Transverse colon (tissue), 4 donors: ENCODE results near the gene HSPA4. TPM values are rescaled to one million over a fixed set of nuclear protein-coding genes. Genes with fewer than 3 reads are reported as not detected.

Source experiments
- DNase-seq: peaks from one replicate; pipeline ENCODE4 v3.0.0-alpha.2; 2019
- H3K27ac ChIP-seq, 4 donors: fragments of 200-600 bp; sonication (generic); 2 replicates each; pipeline ENCODE4 v1.5.1; 2016 to 2018; ENCODE audit warnings: inconsistent platforms in 4 of 4
- H3K27me3 ChIP-seq: fragments of 200-600 bp; sonication (generic); 2 replicates; pipeline ENCODE4 v1.5.1; 2017; ENCODE audit warnings: inconsistent platforms
- H3K36me3 ChIP-seq, 4 donors: fragments of 200-600 bp; sonication (generic); 2 replicates each; pipeline ENCODE4 v1.5.1; 2017 to 2019; ENCODE audit warnings: inconsistent platforms in 4 of 4
- H3K4me1 ChIP-seq, 4 donors: fragments of 200-600 bp; sonication (generic); 2 replicates each; pipeline ENCODE4 v1.5.1; 2017 to 2020; ENCODE audit warnings: inconsistent platforms in 4 of 4
- H3K4me3 ChIP-seq, 4 donors: fragments of 200-600 bp; sonication (generic); 1 replicate in 1 of 4; 2 replicates in 3 of 4; pipeline versions ENCODE4 v1.5.1 to v1.6.1; 2017 to 2019; ENCODE audit warnings: inconsistent platforms in 4 of 4
- H3K9me3 ChIP-seq, 2 donors: fragments of 200-600 bp; sonication (generic); 2 replicates each; pipeline ENCODE4 v1.5.1; 2017 to 2019; ENCODE audit warnings: inconsistent platforms in 2 of 2
- EP300 ChIP-seq: sonication (generic); formaldehyde crosslinking; IDR thresholded peaks from one replicate; pipeline ENCODE4 v1.6.1; 2017; ENCODE audit warnings: antibody characterized with exemption, low read depth
- POLR2A ChIP-seq: fragments of 450-650 bp; IDR thresholded peaks from one replicate; pipeline ENCODE4 v1.6.1; 2016; ENCODE audit warnings: antibody characterized with exemption, mild to moderate bottlenecking, moderate library complexity
- POLR2AphosphoS5 ChIP-seq, 3 donors: sonication (generic); formaldehyde crosslinking; IDR thresholded peaks; one replicate each; pipeline ENCODE4 v1.6.1; 2016; ENCODE audit warnings: antibody characterized with exemption in 3 of 3
- WGBS, 2 donors: methylation state at CpG; one replicate each; pipeline ENCODE4 v1.1.5; 2018; ENCODE audit warnings: low coverage in 1 of 2; 5-methylcytosine and 5-hydroxymethylcytosine counted together
- in situ Hi-C, 4 donors: fragments of 200-750 bp; cut with MboI; loops; one replicate each; pipeline versions ENCODE4 v1.15.0 to v1.15.1; 2017; ENCODE audit warnings: low sequenced_read_pairs in 3 of 4, low pct_ligation_motif_present in 1 of 4, low pct_unique_long_range_greater_than_20kb in 1 of 4
- intact Hi-C: fragments of 100-400 bp; cut with DNase I; formaldehyde crosslinking; loops from one replicate; pipeline ENCODE4 v1.15.1; 2023; ENCODE audit warnings: low total_unique reads
- total RNA-seq, 4 donors: library from RNA; depleted of rRNA; stranded (reverse); fragments of >200 nt; gene quantifications; one replicate each; pipeline ENCODE4 v1.1.0, GENCODE V29; 2016
- TF ChIP-seq, protein P1 (sequence below), 5 experiments: fragments of 200-600 bp in 3 of 5; fragments of 450-650 bp in 2 of 5; sonication (generic) in 3 of 5; IDR thresholded peaks; 1 replicate in 2 of 5; 2 replicates in 3 of 5; pipeline ENCODE4 v1.5.1; 2016 to 2017; ENCODE audit warnings: antibody characterized with exemption in 5 of 5, inconsistent platforms in 3 of 5, mild to moderate bottlenecking in 2 of 5, moderate library complexity in 1 of 5

HSPA4 gene
- total RNA-seq, 4 donors from 2014 or later: 34.4 to 52.5 (median 46.5) TPM

DNA sequence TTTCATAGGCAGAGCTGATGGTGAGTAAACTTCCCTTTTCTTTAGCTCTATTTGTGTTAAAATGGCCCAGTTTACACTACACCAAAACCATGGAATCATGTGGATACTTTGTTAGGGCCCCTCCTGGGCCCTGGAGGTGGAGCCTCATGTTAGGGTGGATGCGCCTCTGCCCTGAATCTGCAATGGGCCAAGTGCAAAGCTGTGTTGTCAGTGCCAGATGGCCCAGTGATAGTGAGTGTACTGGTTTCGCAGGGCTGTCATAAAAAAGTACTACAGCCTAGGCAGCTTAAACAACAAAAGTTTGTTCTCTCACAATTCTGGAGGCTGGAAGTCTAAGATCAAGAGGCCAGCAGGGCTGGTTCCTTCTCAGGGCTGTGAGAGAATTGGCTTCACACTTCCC, 64.8 kb downstream of the HSPA4 start:
- H3K4me3 ChIP-seq: no peak overlapping the region
- H3K9me3 ChIP-seq: no peaks in the 10 kb centered on the region
- TF ChIP-seq POLR2AphosphoS5 (IDR thresholded peaks at IDR 0.05): no peak
- TF ChIP-seq POLR2A: no peak
- TF ChIP-seq EP300: no peak
- TF ChIP-seq, protein P1, sequence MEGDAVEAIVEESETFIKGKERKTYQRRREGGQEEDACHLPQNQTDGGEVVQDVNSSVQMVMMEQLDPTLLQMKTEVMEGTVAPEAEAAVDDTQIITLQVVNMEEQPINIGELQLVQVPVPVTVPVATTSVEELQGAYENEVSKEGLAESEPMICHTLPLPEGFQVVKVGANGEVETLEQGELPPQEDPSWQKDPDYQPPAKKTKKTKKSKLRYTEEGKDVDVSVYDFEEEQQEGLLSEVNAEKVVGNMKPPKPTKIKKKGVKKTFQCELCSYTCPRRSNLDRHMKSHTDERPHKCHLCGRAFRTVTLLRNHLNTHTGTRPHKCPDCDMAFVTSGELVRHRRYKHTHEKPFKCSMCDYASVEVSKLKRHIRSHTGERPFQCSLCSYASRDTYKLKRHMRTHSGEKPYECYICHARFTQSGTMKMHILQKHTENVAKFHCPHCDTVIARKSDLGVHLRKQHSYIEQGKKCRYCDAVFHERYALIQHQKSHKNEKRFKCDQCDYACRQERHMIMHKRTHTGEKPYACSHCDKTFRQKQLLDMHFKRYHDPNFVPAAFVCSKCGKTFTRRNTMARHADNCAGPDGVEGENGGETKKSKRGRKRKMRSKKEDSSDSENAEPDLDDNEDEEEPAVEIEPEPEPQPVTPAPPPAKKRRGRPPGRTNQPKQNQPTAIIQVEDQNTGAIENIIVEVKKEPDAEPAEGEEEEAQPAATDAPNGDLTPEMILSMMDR (IDR thresholded peaks at IDR 0.05): no peak
- no peak for DNase-seq
- intact Hi-C loops (loop anchor here (10.0 kb wide), 2 partner anchors 128 to 758 kb away; no protein-coding TSS in a partner anchor), in situ Hi-C loops (loop anchor here in 3 of 4 donors (25.0 kb wide), 2 partner anchors 171 to 746 kb away; no protein-coding TSS in a partner anchor)
- H3K36me3 ChIP-seq: no peaks in the 10 kb centered on the region
- no peak overlapping the region for H3K27ac ChIP-seq
- WGBS, 2 donors: 72% methylated on average over 2 of the region's 2 CpGs; no CpG with 5 or more reads in 1 of the 2 donors
- no peaks in the 10 kb centered on the region for H3K27me3 ChIP-seq
- H3K4me1 ChIP-seq: peaks cover 0 to 18% (median 14%) of the 10 kb centered on the region in 4 donors

DNA sequence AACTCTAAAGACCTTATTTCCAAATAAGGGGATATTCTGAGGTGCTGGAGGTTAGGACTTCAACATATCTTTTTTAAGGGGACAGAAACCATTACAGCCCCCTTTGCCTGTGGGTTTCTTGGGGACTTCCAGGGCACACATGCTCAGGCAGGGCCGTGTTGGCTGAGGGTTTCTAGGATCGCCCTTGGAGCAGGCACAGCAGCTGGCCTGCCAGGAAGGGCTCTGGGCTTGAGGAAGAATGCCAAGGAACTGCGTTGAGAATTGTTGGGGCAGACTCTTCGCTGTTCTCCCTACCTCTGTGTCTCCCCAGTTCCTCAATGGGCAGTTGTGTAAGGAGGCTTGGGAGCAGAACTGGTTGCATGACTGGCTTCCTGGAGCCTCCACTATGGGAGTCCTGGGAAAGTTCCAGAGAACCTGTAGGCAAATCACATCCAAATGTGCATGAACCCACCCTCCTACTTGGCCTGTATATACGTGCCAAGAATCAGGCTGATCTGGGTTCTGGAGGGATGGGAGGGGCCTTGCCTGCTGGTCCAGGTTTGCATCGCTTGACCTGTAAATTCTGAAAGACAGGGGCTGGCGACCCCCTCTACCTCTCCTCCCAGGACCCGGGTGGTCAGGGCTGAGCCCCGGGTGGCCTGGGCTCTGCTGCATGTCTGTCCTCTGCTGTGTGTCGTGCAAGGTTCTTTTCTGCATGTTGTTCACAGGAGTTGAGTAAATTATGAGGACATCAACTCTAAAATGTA, 65.5 kb downstream of the HSPA4 start:
- in situ Hi-C loops (loop anchor here in 3 of 4 donors (25.0 kb wide), 2 partner anchors 170 to 745 kb away; no protein-coding TSS in a partner anchor), intact Hi-C loops (loop anchor here (10.0 kb wide), 2 partner anchors 127 to 757 kb away; no protein-coding TSS in a partner anchor)
- H3K4me1 ChIP-seq: peaks cover 0 to 22% (median 17%) of the 10 kb centered on the region in 4 donors
- H3K36me3 ChIP-seq: no peaks in the 10 kb centered on the region
- H3K27ac ChIP-seq: no peak overlapping the region
- no peaks in the 10 kb centered on the region for H3K27me3 ChIP-seq
- no peak for TF ChIP-seq POLR2A
- no peak for TF ChIP-seq POLR2AphosphoS5 (IDR thresholded peaks at IDR 0.05)
- TF ChIP-seq, protein P1 (IDR thresholded peaks at IDR 0.05): no peak
- no peak for TF ChIP-seq EP300
- WGBS, 2 donors: 82% methylated on average over 10 of the region's 10 CpGs; no CpG with 5 or more reads in 1 of the 2 donors
- DNase-seq: no peak
- no peaks in the 10 kb centered on the region for H3K9me3 ChIP-seq
- H3K4me3 ChIP-seq: no peak overlapping the region

DNA sequence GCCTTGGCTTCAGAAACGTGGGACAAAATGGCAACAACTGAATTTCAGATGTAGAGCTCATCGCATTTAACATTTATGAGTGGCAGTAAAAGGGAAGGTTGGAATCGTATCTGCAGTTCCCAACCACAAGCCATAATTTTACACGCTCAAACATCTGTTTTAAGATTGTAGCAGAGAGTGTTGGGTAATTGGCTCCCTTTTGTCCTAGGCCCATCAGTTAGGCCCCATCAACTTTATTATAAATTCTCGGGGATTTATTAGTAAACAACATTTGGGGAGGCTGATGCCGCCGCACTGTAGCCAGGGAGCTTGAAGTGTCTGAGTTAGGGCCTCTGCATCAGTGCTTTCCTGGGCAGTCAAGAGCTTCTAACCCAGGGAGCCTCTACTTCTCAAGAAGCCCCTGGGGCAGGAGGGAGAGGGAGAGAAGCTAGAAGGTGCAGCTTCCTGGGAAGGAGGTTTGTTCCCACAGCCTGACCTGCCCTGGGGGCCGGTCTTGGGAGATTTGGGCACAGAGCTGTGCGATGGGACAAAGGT, 66.2 kb downstream of the HSPA4 start:
- in situ Hi-C loops: loop anchor here in 3 of 4 donors (25.0 kb wide), 2 partner anchors 169 to 744 kb away; no protein-coding TSS in a partner anchor
- no peak overlapping the region for H3K4me3 ChIP-seq
- 79% methylated on average over 9 of the region's 9 CpGs; no CpG with 5 or more reads in 1 of the 2 donors for WGBS, 2 donors
- H3K36me3 ChIP-seq: no peaks in the 10 kb centered on the region
- no peak overlapping the region for H3K27ac ChIP-seq
- no peak for DNase-seq
- no peaks in the 10 kb centered on the region for H3K9me3 ChIP-seq
- no peak for TF ChIP-seq POLR2A
- intact Hi-C loops: loop anchor here (10.0 kb wide), 2 partner anchors 127 to 757 kb away; no protein-coding TSS in a partner anchor
- no peaks in the 10 kb centered on the region for H3K27me3 ChIP-seq
- peaks cover 0 to 22% (median 17%) of the 10 kb centered on the region in 4 donors for H3K4me1 ChIP-seq

DNA sequence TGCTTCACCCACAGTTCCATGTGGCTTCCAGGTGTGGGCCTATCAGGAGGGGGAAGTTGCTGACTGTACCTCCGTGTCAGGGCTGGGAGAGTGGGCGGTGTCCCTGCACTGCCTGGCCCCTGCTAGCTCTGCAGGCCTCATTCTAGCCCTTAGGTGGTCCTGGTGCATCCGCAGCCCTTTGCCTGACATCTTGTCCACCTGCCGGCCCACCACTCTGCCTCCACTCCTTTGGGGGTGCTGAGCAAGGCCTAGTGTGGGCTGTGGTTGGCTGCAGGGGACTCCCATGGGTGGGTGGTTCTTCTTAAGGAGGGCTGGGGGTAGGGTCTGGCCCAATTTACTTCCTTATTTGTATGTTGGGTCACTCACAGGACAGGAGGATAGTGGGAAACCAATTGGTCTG, 66.9 kb downstream of the HSPA4 start:
- no peak overlapping the region for H3K4me3 ChIP-seq
- peaks cover 0 to 22% (median 17%) of the 10 kb centered on the region in 4 donors for H3K4me1 ChIP-seq
- TF ChIP-seq POLR2A (no peak), EP300 (no peak), POLR2AphosphoS5 (IDR thresholded peaks at IDR 0.05) (no peak)
- TF ChIP-seq, protein P1 (IDR thresholded peaks at IDR 0.05): no peak
- H3K27ac ChIP-seq: no peak overlapping the region
- intact Hi-C loops: loop anchor here (10.0 kb wide), 2 partner anchors 126 to 756 kb away; no protein-coding TSS in a partner anchor
- WGBS, 2 donors: 40 to 92% methylated on average over 1 to 4 of the region's 4 CpGs
- in situ Hi-C loops: loop anchor here in 3 of 4 donors (25.0 kb wide), 2 partner anchors 169 to 744 kb away; no protein-coding TSS in a partner anchor
- no peaks in the 10 kb centered on the region for H3K36me3 ChIP-seq
- no peaks in the 10 kb centered on the region for H3K27me3 ChIP-seq
- DNase-seq: no peak
- H3K9me3 ChIP-seq: no peaks in the 10 kb centered on the region
